OCI-LY3 (cell line): ENCODE results near the gene LAG3.
A peak's percentile ranks its signal among the peaks of the same experiment; 100 is the strongest.

ENCODE experiments used
- H2AFZ ChIP-seq: fragments of 200-600, 300-600 bp; shearing (Covaris generic); 2 replicates; pipeline ENCODE4 v1.6.0; 2014; ENCODE audit warnings: antibody characterized with exemption, low read depth, low read length
- H3K27ac ChIP-seq: fragments of 200-600, 300-600 bp; sonication (generic); 2 replicates; pipeline ENCODE4 v1.5.1; 2014; ENCODE audit warnings: mild to moderate bottlenecking, low read length, moderate library complexity, mixed read lengths
- H3K27me3 ChIP-seq: fragments of 200-600, 300-600 bp; sonication (generic); 2 replicates; pipeline ENCODE4 v1.6.1; 2014; ENCODE audit warnings: low read depth, low read length, mixed read lengths
- H3K36me3 ChIP-seq: fragments of 200-600, 300-600 bp; sonication (generic); replicated peaks from 2 replicates; pipeline ENCODE3; 2014; ENCODE audit warnings: low read depth, low read length, mixed read lengths
- H3K4me1 ChIP-seq: fragments of 300-600, 200-600 bp; sonication (generic); 2 replicates; pipeline ENCODE4 v1.6.1; 2014; ENCODE audit warnings: low read length, mixed read lengths
- H3K4me2 ChIP-seq: fragments of 200-600, 300-600 bp; sonication (generic); 2 replicates; pipeline ENCODE4 v1.6.1; 2014; ENCODE audit warnings: low read length, mixed read lengths
- H3K4me3 ChIP-seq: fragments of 300-600, 200-600 bp; sonication (generic); 2 replicates; pipeline ENCODE4 v1.5.1; 2014; ENCODE audit warnings: antibody characterized with exemption, mild to moderate bottlenecking, low read length, moderate library complexity
- H3K79me2 ChIP-seq: fragments of 300-600, 200-600 bp; shearing (Covaris generic); 2 replicates; pipeline ENCODE4 v1.6.1; 2014; ENCODE audit warnings: mild to moderate bottlenecking, low read length, mixed read lengths
- H3K9ac ChIP-seq: fragments of 300-600, 200-600 bp; shearing (Covaris generic); 2 replicates; pipeline ENCODE4 v1.6.0; 2014; ENCODE audit warnings: mild to moderate bottlenecking, low read length, moderate library complexity
- H3K9me3 ChIP-seq: fragments of 200-600, 300-600 bp; shearing (Covaris generic); 2 replicates; pipeline ENCODE4 v1.6.1; 2014; ENCODE audit warnings: low read length, mixed read lengths; ENCODE audit not compliant: insufficient read depth
- H4K20me1 ChIP-seq: fragments of 200-600, 300-600 bp; sonication (generic); 2 replicates; pipeline ENCODE4 v1.6.1; 2016; ENCODE audit warnings: low read length, mixed read lengths; ENCODE audit not compliant: insufficient read depth
- CTCF ChIP-seq: fragments of 200-600, 300-600 bp; sonication (generic); IDR thresholded peaks from 2 replicates; pipeline ENCODE4 v1.5.1; 2014; ENCODE audit warnings: antibody characterized with exemption, low read length, low read depth
- EZH2phosphoT487 ChIP-seq: fragments of 200-600 bp; shearing (Covaris generic); IDR thresholded peaks from 2 replicates; pipeline ENCODE4 v1.6.1; 2018; ENCODE audit warnings: antibody characterized with exemption, mixed run types, low read depth

The LAG3 gene

GRCh38 chr12:6725350-6725749, 47.0 kb upstream of the LAG3 start:
- Histone ChIP-seq H3K36me3 (peaks cover 26% of the 10 kb centered on the region), H4K20me1 (no peaks in the 10 kb centered on the region), H3K9ac (no peak overlapping the region), H3K27ac (no peak overlapping the region), H3K4me1 (peaks cover 23% of the 10 kb centered on the region), H3K4me3 (no peak overlapping the region), H3K4me2 (peak overlapping the region; percentile 85), H3K79me2 (peaks cover 12% of the 10 kb centered on the region), H3K9me3 (no peaks in the 10 kb centered on the region), H3K27me3 (no peaks in the 10 kb centered on the region), H2AFZ (no peak overlapping the region)
- TF ChIP-seq CTCF (no peak), EZH2phosphoT487 (no peak)

GRCh38 chr12:6729186-6729585, 43.1 kb upstream of the LAG3 start:
- H2AFZ ChIP-seq, result no peak overlapping the region
- H3K4me3 ChIP-seq, result no peak overlapping the region
- no peaks in the 10 kb centered on the region for H4K20me1 ChIP-seq
- peaks cover 12% of the 10 kb centered on the region for H3K79me2 ChIP-seq
- H3K9me3 ChIP-seq, result no peaks in the 10 kb centered on the region
- no peak overlapping the region for H3K4me2 ChIP-seq
- H3K9ac ChIP-seq, result no peak overlapping the region
- no peaks in the 10 kb centered on the region for H3K27me3 ChIP-seq
- TF ChIP-seq CTCF, result no peak
- TF ChIP-seq EZH2phosphoT487, result no peak
- H3K27ac ChIP-seq, result no peak overlapping the region
- peaks cover 25% of the 10 kb centered on the region for H3K4me1 ChIP-seq
- peaks cover 40% of the 10 kb centered on the region for H3K36me3 ChIP-seq

- Histone ChIP-seq H3K9ac (no peak overlapping the region), H3K27me3 (no peaks in the 10 kb centered on the region), H3K36me3 (peaks cover 42% of the 10 kb centered on the region), H2AFZ (no peak overlapping the region), H3K9me3 (no peaks in the 10 kb centered on the region), H3K79me2 (peaks cover 6% of the 10 kb centered on the region; the same call in 1 of the 2 replicates), H3K4me3 (no peak overlapping the region), H3K27ac (peak overlapping the region; percentile 1; the same call in 1 of the 2 replicates), H3K4me2 (peak overlapping the region; percentile 51), H3K4me1 (peaks cover 22% of the 10 kb centered on the region), H4K20me1 (no peaks in the 10 kb centered on the region)
- TF ChIP-seq EZH2phosphoT487 (no peak), CTCF (no peak)
Measured at GRCh38 chr12:6730169-6730568, 42.2 kb upstream of the LAG3 start.

- Histone ChIP-seq H3K9ac (no peak overlapping the region), H3K27ac (no peak overlapping the region), H3K36me3 (peaks cover 23% of the 10 kb centered on the region), H3K9me3 (no peaks in the 10 kb centered on the region), H2AFZ (no peak overlapping the region), H3K79me2 (no peaks in the 10 kb centered on the region), H3K4me3 (no peak overlapping the region), H3K27me3 (no peaks in the 10 kb centered on the region), H4K20me1 (no peaks in the 10 kb centered on the region), H3K4me1 (peaks cover 14% of the 10 kb centered on the region), H3K4me2 (no peak overlapping the region)
- no peak for TF ChIP-seq EZH2phosphoT487
- TF ChIP-seq CTCF, result no peak
Measured at GRCh38 chr12:6734506-6735387, 37.6 kb upstream of the LAG3 start.
